ENCODE measurements around the gene GAD2. TPM values are rescaled to one million over a fixed set of nuclear protein-coding genes. Genes with fewer than 3 reads are reported as not detected.

The GAD2 gene
- total and polyA plus RNA-seq, 2 donors from 2014 or later, result not detected

GRCh38 chr10:26212511-26212910, 4.1 kb upstream of the GAD2 start:
- no peaks in the 10 kb centered on the region for H3K36me3 ChIP-seq (ENCODE audit: control insufficient read depth in 2 of 3, insufficient read depth in 3 of 3, low read length in 3 of 3)
- no peak overlapping the region for H3K27ac ChIP-seq (ENCODE audit: low read depth in 2 of 2, low read length in 2 of 2)
- no peak overlapping the region for H3K9ac ChIP-seq (ENCODE audit: low read length in 3 of 3)
- no peak for FAIRE-seq
- no peak overlapping the region for H3K4me3 ChIP-seq (ENCODE audit: low read length in 3 of 3)
- intact Hi-C loops (cut with DNase I), result no loop called here
- no peak for DNase-seq
- peaks cover 0 to 4% (median 0%) of the 10 kb centered on the region in 3 donors for H3K4me1 ChIP-seq (ENCODE audit: control insufficient read depth in 2 of 3, insufficient read depth in 2 of 3, low read depth in 1 of 3, low read length in 3 of 3)
- H3K27me3 ChIP-seq (ENCODE audit: control insufficient read depth, insufficient read depth, low read length), result peaks cover 36% of the 10 kb centered on the region
- H3K9me3 ChIP-seq (ENCODE audit: control insufficient read depth in 2 of 3, insufficient read depth in 1 of 3, low read length in 3 of 3), result no peaks in the 10 kb centered on the region
- no peak for TF ChIP-seq CTCF (IDR thresholded peaks at IDR 0.05; ENCODE audit: borderline replicate concordance, extremely low read depth, insufficient read depth)

- Histone ChIP-seq H3K36me3 (ENCODE audit: control insufficient read depth in 2 of 3, insufficient read depth in 3 of 3, low read length in 3 of 3) (no peaks in the 10 kb centered on the region), H3K9ac (ENCODE audit: low read length in 3 of 3) (no peak overlapping the region), H3K4me1 (ENCODE audit: control insufficient read depth in 2 of 3, insufficient read depth in 2 of 3, low read depth in 1 of 3, low read length in 3 of 3) (peaks cover 0 to 4% (median 0%) of the 10 kb centered on the region in 3 donors), H3K9me3 (ENCODE audit: control insufficient read depth in 2 of 3, insufficient read depth in 1 of 3, low read length in 3 of 3) (no peaks in the 10 kb centered on the region), H3K27me3 (ENCODE audit: control insufficient read depth, insufficient read depth, low read length) (peaks cover 39% of the 10 kb centered on the region), H3K27ac (ENCODE audit: low read depth in 2 of 2, low read length in 2 of 2) (no peak overlapping the region), H3K4me3 (ENCODE audit: low read length in 3 of 3) (no peak overlapping the region)
- no peak for DNase-seq
- FAIRE-seq, result no peak
- intact Hi-C loops (cut with DNase I), result no loop called here
- TF ChIP-seq CTCF (IDR thresholded peaks at IDR 0.05; ENCODE audit: borderline replicate concordance, extremely low read depth, insufficient read depth), result no peak
Observed at GRCh38 chr10:26213157-26213800, 3.3 kb upstream of the GAD2 start.

GRCh38 chr10:26214004-26214403, 2.6 kb upstream of the GAD2 start:
- H3K27me3 ChIP-seq (ENCODE audit: control insufficient read depth, insufficient read depth, low read length), result peaks cover 46% of the 10 kb centered on the region
- no peaks in the 10 kb centered on the region for H3K36me3 ChIP-seq (ENCODE audit: control insufficient read depth in 2 of 3, insufficient read depth in 3 of 3, low read length in 3 of 3)
- DNase-seq (peak in 1 of 5 donors; percentile 3), FAIRE-seq (no peak)
- peaks cover 0 to 4% (median 0%) of the 10 kb centered on the region in 3 donors for H3K4me1 ChIP-seq (ENCODE audit: control insufficient read depth in 2 of 3, insufficient read depth in 2 of 3, low read depth in 1 of 3, low read length in 3 of 3)
- H3K4me3 ChIP-seq (ENCODE audit: low read length in 3 of 3), result no peak overlapping the region
- no peak overlapping the region for H3K27ac ChIP-seq (ENCODE audit: low read depth in 2 of 2, low read length in 2 of 2)
- no peaks in the 10 kb centered on the region for H3K9me3 ChIP-seq (ENCODE audit: control insufficient read depth in 2 of 3, insufficient read depth in 1 of 3, low read length in 3 of 3)
- intact Hi-C loops (cut with DNase I), result no loop called here
- no peak overlapping the region for H3K9ac ChIP-seq (ENCODE audit: low read length in 3 of 3)
- TF ChIP-seq CTCF (IDR thresholded peaks at IDR 0.05; ENCODE audit: borderline replicate concordance, extremely low read depth, insufficient read depth), result no peak

Data from kidney (tissue), 14 donors.